DND-41 (cell line): Measurements from ENCODE around the gene ETV1.

ENCODE experiments used
- CTCF ChIP-seq: IDR thresholded peaks from 2 replicates; pipeline ENCODE4 v1.5.1; 2012; ENCODE audit warnings: borderline replicate concordance, low read length, moderate library complexity, mild to moderate bottlenecking; ENCODE audit not compliant: poor library complexity, severe bottlenecking; ENCODE audit errors: extremely low read depth
- EZH2 ChIP-seq: IDR thresholded peaks from 3 replicates; pipeline ENCODE4 v1.6.1; 2012; ENCODE audit warnings: borderline replicate concordance, low read depth, mild to moderate bottlenecking, moderate library complexity, low read length, inconsistent platforms; ENCODE audit not compliant: severe bottlenecking

- TF ChIP-seq CTCF (no peak), EZH2 (no peak)
Measured at GRCh38 chr7:13946181-13946580, 43.3 kb downstream of the ETV1 start.
